ENCODE measurements around the gene IL11.

Gene IL11

DNA sequence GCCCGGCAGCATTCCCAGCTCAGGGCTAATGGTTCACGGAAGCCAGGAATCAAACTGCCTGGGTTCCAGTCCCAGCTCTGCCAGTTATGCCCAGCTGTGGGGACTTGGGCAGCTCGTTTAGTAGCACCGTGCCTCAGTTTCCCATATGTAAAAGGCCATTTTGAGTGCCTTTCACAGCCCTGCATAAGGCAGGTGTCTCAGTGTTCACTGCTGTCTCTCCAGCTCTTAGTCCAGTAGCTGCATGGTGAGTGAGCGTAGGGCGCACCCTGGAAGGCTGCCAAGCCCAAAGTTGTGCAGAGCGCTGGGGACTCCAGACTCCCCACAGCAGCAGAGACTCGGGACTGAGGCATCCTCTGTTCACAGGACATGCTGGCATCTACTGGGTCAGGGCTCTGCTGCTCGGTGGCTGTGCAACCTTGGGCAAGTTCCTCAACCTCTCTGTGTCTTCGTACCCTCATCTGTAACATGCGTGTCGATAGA, 21.0 kb upstream of the IL11 start:
- DNase-seq (ENCODE audit: low read depth), result no peak

- DNase-seq (ENCODE audit: low read depth), result no peak
Measured at GRCh38 chr19:55390461-55390880, 20.2 kb upstream of the IL11 start.

GRCh38 chr19:55389386-55390317, 19.4 kb upstream of the IL11 start:
- DNase-seq (ENCODE audit: low read depth), result no peak

GRCh38 chr19:55387736-55388497, 17.7 kb upstream of the IL11 start:
- DNase-seq (ENCODE audit: low read depth), result no peak

GRCh38 chr19:55386493-55386971, 16.3 kb upstream of the IL11 start:
- DNase-seq (ENCODE audit: low read depth), result peak; percentile 10

- DNase-seq (ENCODE audit: low read depth), result peak; percentile 94
Measured at GRCh38 chr19:55385724-55386492, 15.6 kb upstream of the IL11 start, which contains the start of gene RPL28. Gene RPL28 (plus strand): TSS chr19:55385932. CDS start chr19:55386358, 426 bp downstream.

- peak; percentile 95 for DNase-seq (ENCODE audit: low read depth)
Measured at GRCh38 chr19:55384920-55385723, 14.9 kb upstream of the IL11 start.

DNA sequence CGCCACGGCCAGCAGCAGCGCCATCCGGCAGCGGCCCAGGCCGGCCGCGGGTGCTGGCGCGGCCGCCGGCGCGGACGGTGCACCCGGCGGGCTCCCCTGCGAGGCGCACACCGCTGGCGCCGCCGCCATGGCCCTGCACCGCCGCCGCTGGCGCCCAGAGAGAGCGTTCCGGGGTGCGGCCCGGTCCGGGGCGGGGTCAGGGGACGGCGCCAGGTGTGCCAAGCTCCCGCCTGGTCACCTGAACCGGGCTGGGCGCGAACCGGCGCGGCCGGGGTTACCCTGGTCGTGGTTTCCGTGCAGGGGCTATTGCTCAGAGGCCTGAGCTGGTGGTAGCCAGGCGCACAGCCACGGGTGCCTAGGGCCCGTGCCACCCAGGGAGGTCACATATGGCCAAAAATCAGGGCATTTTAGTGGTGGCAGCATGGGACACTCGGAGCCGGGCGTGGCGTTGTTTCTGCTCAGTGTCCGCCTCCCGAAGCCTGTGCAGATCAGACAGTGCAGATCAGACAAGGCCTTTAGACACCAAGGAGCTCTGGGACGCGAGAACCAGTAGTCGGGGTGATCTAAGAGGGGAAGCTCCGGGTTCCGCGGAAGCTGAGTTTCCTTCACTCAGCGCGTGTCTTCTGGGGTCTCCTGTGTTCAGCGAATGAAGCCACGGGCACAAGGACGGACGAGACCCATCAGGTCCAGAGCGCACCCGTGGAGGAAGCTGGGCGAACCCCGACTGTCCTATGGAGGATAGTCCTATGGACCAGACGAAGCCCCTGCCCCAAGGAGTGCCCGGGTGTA, 14.1 kb upstream of the IL11 start, which contains the start of gene TMEM238:
Gene TMEM238, minus strand, starts transcription at position 162 of the 789 bp plus-strand sequence. Its CDS starts 33 bp downstream, at position 129.
- peak; percentile 19 for DNase-seq (ENCODE audit: low read depth)

- peak; percentile 15 for DNase-seq (ENCODE audit: low read depth)
Measured at GRCh38 chr19:55383279-55384130, 13.2 kb upstream of the IL11 start.

- DNase-seq (ENCODE audit: low read depth), result no peak
Measured at GRCh38 chr19:55382522-55383054, 12.3 kb upstream of the IL11 start.

GRCh38 chr19:55382013-55382412, 11.8 kb upstream of the IL11 start:
- DNase-seq (ENCODE audit: low read depth), result no peak

GRCh38 chr19:55379174-55379573, 8.9 kb upstream of the IL11 start:
- no peak for DNase-seq (ENCODE audit: low read depth)

GRCh38 chr19:55377356-55378131, 7.3 kb upstream of the IL11 start:
- DNase-seq (ENCODE audit: low read depth), result no peak

- DNase-seq (ENCODE audit: low read depth), result no peak
Measured at GRCh38 chr19:55376241-55376933, 6.1 kb upstream of the IL11 start, which contains the start of gene TMEM190. Gene TMEM190 (plus strand): TSS chr19:55376826. CDS start chr19:55376854, 28 bp downstream.

GRCh38 chr19:55373993-55374757, 3.9 kb upstream of the IL11 start:
- DNase-seq (ENCODE audit: low read depth), result no peak

- no peak for DNase-seq (ENCODE audit: low read depth)
Measured at GRCh38 chr19:55373306-55373992, 3.2 kb upstream of the IL11 start.

Data from stimulated activated CD8-positive, alpha-beta memory T cell treated with anti-CD3 and anti-CD28 coated beads, Interleukin-4, amount 100 ng/mL, for 24 hours (primary cell).